LoVo (cell line): Measurements from ENCODE around the gene ANK3.

Source experiments
- DNase-seq: peaks from one replicate; pipeline ENCODE4 v3.0.0-alpha.2; 2016; ENCODE audit warnings: low spot score

The ANK3 gene

DNA sequence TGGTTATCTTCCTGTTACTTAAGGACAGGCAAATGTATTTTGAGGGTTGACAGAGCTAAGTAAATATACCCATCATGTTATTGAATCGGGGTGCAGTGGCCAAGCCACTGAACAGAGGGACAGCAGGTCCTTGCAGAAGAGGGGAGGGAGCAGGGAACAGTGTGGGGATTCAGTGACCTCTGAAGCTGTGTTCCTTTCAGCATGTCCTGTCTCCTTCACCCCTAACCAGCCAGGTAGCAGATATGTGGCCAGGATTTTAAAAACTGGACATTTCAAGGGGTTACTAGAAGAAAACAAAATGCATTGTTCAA lies 12.7 kb downstream of the ANK3 start:
- no peak for DNase-seq

DNA sequence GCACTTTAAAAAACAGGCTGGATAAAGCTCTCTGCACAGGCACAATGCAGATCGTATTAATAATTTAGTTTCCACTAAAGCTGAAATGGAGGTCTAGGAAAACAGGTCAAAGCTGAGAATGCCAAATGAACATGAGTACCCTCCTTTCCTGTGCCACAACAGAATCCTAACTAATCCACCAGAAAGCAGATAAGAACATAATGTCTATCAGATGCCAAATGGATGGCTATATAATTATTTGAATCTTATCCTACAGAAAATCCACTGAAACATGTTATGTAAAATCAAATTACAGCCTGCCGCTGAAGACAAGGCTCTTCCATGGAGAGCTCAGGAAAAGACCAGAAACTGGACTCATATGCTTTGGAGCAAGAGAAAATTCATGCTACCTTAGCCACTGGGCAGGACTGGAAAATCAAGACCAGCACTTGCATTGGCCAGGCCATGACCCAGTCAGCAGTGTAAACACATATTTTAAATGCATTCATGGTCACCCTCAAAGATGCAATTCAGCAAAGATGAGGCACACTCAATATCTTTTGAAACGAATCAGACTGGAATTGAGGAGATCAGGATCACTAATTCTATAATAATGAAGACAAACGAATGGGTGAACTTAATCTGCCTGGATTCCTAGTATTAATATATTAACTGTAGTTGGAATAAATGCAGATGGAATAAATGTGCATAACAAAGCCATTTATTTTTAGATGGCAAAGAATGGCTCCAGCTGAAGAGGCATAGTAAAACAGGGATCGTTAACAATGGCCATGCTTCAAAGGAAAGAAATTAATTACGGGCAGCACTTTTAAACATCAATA lies 13.2 kb downstream of the ANK3 start:
- no peak for DNase-seq

DNA sequence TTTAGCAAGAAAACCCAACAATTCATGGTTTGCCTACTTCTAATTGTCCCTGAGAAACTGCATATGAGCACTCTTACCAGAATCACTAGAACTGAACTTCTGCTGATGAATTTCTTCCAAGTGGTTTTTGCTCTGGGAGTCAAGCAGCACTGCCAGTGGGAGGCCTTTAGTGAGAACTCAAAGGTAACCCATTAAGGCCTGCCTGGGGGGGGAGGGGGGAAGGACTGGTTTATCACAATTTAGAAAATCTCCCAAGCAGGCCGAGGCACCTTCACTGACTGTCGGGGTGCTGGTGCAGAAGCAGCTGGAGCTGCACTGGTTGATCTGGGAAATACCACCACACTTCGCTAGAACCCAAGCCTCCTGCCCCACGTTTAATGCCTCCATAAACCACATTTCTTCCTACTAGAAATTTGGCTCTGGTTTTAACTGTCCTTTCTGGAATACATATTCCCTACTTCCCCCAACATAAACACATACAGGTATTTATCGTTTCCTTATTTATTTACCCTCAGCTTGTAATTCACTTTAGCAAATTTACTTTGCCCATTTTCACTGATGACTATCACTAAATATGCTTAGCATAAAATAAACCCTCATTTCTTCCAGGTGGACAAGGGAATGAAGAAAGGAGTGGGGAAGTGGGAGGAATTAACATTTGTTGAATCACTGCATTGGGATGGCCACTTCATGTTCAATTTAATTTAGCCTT lies 14.2 kb downstream of the ANK3 start:
- DNase-seq: no peak

DNA sequence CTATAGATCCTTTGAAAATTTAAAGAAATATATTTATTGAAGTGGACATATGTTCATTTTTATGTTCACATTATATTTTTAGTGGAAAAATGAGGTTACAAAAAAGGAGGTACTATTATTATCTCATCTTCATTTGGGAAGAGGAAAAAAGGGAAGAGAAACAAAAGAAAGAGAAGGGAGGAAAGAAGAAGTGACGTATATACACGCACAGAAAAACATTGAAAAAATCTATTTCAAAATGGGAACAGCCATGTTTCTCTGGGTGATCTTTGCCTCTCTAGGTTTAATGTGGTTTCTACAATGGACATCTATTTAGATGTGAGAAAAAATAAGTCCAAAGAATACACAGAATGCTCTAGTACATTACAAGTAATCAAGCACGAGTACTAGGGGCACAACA lies 14.8 kb downstream of the ANK3 start:
- no peak for DNase-seq

DNA sequence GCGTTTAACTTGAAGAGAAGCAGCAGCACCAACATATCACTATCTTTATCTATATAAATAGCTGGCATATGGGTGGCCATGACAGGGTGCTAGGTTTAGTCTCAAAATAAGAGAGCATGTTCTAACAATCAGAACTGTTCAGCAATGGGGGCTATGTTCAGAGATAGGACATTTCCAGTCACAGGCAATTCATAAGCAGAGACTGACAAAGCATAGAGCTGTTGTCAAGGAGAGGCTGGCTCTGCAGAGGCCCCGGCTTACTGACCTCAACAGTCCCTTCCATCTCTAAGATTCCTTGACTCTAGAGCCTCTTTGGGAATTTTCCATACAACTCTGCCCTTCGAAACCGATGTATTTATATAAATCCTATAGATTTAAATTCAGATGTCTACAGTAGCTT lies 17.2 kb downstream of the ANK3 start:
- DNase-seq: no peak

DNA sequence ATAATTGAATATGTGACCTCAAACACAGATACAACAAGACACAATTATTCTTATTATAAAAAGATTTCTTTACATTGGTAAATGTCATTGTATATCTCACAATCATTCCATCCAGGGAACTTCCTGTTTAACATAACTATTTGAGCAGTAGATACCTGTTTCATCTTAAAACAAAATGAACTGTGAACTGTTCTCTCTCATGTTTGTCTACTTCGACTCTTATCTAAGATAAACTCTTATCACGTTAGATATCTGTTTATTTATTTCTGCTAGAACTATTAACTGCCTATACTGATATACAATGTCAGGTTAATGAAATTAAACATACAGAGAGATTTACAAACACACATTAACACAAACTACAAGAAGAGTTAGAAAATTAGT lies 20.1 kb downstream of the ANK3 start:
- DNase-seq: no peak

DNA sequence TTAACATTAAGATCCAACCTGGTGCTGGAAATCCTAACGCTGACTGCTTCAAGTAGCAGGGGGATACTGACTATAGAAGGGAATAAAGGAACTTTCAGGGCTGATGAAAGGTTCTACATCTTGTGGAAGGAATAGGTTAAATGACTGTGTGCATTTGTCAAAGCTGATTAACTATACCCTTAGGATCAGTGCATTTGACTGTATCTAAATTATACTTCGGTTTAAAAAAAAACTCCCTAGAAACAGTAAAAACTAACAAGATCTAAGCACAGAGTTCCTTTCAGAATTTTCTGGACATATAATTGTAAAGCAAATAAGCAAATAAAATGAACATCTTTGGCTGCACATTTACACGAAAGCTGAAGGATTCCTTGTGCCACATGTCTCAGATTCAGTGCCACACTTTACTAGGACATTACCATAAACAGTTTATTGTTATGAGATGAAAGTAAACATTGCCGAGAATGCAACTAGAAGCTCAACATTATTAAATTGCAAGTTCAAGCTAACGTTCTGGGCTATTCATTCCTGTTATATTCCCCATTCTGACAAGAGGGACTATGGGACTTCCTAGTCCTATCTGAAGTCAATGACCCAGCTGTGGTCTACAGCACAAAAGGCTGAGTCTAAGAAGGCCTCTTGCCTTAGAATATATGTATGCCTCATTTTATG lies 20.7 kb downstream of the ANK3 start:
- no peak for DNase-seq

GRCh38 chr10:60367901-60368300 lies 21.8 kb downstream of the ANK3 start:
- DNase-seq: no peak

GRCh38 chr10:60367431-60367830 lies 22.2 kb downstream of the ANK3 start:
- no peak for DNase-seq

DNA sequence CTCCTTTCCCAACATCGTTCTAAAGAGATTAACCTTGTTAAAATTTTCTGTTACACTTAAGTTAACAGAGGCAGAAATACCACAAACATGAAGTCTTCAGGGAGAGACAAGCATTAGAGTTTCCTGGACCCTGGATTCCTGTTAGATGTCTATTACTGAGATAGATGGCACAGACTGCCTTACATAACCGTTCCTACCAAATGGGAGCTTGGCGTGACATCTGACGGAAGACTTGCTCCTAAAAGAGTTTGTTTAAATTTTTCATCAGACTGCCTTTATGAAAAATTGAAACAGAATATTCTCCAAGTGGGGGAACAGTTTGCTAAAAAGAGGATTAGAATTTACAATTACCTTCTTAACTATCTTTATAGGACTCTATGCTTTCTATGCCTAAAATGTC lies 22.7 kb downstream of the ANK3 start:
- no peak for DNase-seq

GRCh38 chr10:60363187-60363586 lies 26.5 kb downstream of the ANK3 start:
- DNase-seq: no peak

DNA sequence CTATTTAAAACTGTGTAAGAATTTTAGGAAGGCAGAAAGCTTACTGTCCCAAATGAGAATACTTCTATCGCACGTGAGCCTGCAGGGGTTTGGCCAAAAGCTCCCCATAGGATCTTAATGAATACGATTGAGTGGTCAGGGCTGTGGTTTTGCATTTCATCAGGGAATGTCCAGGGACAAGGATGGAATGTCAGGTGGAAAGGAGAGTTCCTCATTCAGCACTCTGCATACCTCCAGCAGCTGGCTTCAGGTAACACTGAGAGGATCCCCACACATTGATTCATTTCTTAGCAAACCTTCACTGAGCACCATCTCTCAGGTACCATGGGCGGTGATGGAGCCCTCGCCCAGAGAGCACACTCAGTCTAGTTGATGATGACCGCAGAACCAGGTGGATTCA lies 27.2 kb downstream of the ANK3 start:
- no peak for DNase-seq

- DNase-seq: no peak
Measured at GRCh38 chr10:60359066-60359465, 30.6 kb downstream of the ANK3 start.

DNA sequence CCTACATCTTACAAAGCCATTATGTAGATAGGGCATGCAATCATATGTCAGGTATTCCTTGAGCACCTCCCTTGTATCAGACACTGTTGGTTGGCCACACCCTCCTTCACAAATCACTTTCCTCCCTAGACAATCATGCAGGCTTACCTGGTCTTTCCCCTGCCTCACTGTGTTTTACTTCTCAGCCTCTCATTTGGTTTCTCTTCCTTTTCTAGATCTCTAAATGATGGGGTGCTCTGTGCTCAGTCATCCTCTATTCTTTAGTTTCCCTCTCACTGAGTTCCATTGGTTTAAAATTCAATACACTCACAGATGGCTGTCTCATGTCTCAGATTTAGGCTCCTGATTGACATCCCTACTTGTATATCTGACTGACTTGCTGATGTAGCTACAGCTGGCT lies 31.4 kb downstream of the ANK3 start:
- no peak for DNase-seq

- DNase-seq: no peak
Measured at GRCh38 chr10:60353519-60354258, 36.0 kb downstream of the ANK3 start.

- DNase-seq: no peak
Measured at GRCh38 chr10:60352105-60352504, 37.6 kb downstream of the ANK3 start.

DNA sequence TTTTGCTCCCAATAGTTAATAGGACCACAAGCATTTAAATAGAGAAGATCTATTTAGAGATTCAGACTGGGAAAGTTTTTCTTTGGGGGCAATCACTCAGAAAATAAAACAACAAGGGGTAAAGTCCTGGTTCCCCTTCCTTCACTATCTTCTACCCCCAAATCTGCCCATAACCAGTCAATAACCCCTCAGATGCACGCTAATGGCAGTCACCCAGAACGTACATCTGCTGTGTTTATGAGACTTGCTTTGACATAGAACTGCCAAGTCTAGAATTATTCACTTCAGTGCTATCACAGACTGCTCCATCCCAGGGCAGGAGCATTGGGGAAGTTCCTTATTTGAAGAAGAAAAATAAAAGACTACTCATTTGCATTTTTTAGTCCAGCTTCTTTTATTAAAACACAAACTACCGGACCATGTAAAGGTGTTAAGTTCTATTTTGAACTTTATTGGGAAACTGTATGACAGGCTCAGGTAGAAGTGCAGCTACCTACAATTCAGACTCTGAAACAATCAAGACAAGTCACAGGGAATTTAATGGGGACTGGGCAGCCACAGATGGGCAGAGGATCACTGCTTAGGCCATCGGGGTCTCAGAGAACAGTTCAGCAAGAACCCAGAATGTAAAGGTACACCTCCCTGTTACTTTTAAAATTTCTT lies 38.4 kb downstream of the ANK3 start:
- DNase-seq: no peak

DNA sequence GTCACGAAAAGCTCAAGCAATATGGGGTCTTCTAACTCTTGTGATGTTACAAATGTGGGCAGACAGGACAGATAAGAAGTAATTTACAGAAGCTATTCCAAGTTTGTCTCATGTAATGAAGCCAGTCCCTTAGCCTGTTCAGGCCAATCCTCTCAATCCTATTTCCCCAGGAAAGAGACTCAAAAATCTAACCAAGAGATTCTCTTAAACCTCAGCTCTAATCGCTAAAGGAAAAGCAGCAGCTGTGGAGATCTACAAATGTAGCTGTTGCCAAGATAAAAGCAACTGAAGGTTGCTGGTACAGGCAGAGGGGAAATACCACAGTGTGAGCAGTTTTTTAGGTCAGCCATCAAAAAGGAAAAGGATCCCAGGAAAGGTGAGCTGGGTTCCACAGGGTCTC lies 39.3 kb downstream of the ANK3 start:
- no peak for DNase-seq

GRCh38 chr10:60349426-60349825 lies 40.2 kb downstream of the ANK3 start:
- DNase-seq: no peak

DNA sequence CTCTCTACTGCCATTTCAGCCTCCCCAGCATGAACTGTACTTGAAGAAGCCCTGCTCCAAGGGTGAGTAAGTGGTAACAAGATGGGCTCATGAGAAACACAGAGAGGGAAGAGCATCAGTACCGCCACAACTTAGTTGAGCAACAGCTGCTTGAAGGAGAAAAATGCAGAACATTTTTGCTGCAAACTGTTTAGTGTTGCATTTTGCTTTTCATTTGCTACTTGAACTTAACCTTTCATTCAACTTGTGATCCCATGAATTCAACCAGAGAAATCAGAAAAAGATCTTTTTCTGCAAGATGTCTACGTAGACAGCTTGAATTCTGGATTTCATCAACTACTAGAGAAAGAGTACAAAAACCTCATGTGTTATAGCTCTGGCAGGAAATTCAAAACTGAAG lies 40.7 kb downstream of the ANK3 start:
- no peak for DNase-seq

DNA sequence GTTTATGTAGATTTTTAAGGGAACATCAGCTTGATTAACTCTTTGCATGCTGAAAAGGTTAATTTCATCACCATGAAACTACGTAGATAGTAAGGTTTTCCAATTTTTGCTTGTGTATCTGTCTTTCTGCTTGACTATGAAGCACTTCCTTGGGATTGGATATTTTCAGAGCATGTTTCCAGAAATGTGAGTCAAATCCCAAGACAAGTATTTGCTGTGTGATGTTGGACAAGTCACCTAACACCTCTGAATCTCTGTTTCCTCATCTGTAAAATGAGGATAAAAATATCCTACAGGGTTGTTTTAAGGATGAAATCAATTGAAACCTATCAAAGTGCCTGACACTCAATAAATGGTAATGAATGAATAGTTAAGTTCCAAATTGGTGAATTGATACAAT lies 42.4 kb downstream of the ANK3 start:
- no peak for DNase-seq

GRCh38 chr10:60346661-60347060 lies 43.0 kb downstream of the ANK3 start:
- DNase-seq: no peak
